ENCODE results near the gene MXI1. TPM values are rescaled to one million over a fixed set of nuclear protein-coding genes. Genes with fewer than 3 reads are reported as not detected.

The MXI1 gene
- total RNA-seq, 1 donor from 2014 or later: 31.5 TPM

DNA sequence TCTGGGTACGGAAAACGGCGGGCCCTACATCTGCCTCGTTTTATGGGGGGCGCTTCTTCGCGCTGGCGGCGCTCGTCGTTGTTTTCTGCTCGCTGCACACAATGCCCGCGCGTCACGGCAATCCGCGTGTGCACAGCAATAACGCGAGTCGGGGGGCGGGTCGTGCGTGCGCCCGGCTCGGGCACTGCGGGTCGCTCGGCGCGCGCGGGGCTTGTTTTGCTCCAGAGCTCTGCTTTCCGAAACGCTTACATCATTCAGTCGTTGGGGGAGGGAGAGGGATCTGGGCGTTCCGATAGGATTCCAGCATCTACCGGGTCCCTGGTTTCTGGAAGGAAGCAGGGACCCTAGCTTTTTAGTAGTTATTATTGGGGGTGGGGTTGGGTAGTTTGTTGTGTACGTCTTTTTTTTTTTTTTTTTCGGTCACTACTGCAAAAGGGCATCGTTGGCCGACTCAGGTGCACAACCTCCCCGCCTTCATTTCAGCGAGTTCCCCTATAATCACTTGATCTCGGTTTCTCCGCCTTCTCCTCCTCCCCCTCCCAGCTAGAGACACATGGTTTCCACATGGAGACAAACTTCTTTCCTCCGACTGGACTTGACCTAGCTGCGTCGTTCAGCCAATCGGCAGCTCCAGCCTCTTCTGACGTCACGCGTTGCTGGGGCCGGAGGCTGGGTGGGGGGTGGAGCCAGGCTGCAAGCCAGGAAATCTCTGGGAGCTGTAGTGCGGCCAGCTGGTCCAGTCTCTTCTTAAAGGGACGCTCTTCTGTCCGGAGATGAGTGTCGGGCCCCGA lies 3.5 kb downstream of the MXI1 start:
- peaks cover 3% of the 10 kb centered on the region for H3K27me3 ChIP-seq (ENCODE audit: insufficient read depth, low read length)
- H3K27ac ChIP-seq (ENCODE audit: low read depth, low read length): peak overlapping the region; percentile 62
- peak overlapping the region; percentile 88 for H2AFZ ChIP-seq (ENCODE audit: low read depth, low read length)
- peak overlapping the region; percentile 92 for H3K9ac ChIP-seq (ENCODE audit: low read length)
- H3K36me3 Mint-ChIP-seq (ENCODE audit: low read depth, unreplicated experiment): peaks cover 2% of the 10 kb centered on the region
- no peaks in the 10 kb centered on the region for H3K79me2 ChIP-seq (ENCODE audit: insufficient read depth, low read length)
- peak overlapping the region; percentile 88 for H3K4me3 Mint-ChIP-seq (ENCODE audit: unreplicated experiment)
- H3K9me3 Mint-ChIP-seq (ENCODE audit: unreplicated experiment): no peaks in the 10 kb centered on the region
- peak overlapping the region; percentile 99 for H3K4me2 ChIP-seq (ENCODE audit: low read length)
- no peaks in the 10 kb centered on the region for H3K27me3 Mint-ChIP-seq (ENCODE audit: low read depth, unreplicated experiment)
- no peaks in the 10 kb centered on the region for H3K36me3 ChIP-seq (ENCODE audit: insufficient read depth, low read length)
- TF ChIP-seq CTCF (IDR thresholded peaks at IDR 0.05; ENCODE audit: insufficient read depth, low read depth, low read length): no peak
- no peak for TF ChIP-seq EZH2 (IDR thresholded peaks at IDR 0.05; ENCODE audit: insufficient read depth, low read length)
- H4K20me1 ChIP-seq (ENCODE audit: insufficient read depth, low read length): peaks cover 4% of the 10 kb centered on the region
- peaks cover 5% of the 10 kb centered on the region for H3K4me1 ChIP-seq (ENCODE audit: insufficient read depth, low read length)
- DNase-seq (ENCODE audit: low read depth) (peak; percentile 95), FAIRE-seq (no peak)
- peak overlapping the region; percentile 68 for H3K4me3 ChIP-seq (ENCODE audit: insufficient read depth, low read depth, low read length)
- peak overlapping the region; percentile 97 for H3K27ac Mint-ChIP-seq (ENCODE audit: unreplicated experiment)
- peaks cover 20% of the 10 kb centered on the region for H3K4me1 Mint-ChIP-seq (ENCODE audit: low read depth, unreplicated experiment)
- H3K9me3 ChIP-seq (ENCODE audit: insufficient read depth, low read depth, low read length): no peaks in the 10 kb centered on the region

DNA sequence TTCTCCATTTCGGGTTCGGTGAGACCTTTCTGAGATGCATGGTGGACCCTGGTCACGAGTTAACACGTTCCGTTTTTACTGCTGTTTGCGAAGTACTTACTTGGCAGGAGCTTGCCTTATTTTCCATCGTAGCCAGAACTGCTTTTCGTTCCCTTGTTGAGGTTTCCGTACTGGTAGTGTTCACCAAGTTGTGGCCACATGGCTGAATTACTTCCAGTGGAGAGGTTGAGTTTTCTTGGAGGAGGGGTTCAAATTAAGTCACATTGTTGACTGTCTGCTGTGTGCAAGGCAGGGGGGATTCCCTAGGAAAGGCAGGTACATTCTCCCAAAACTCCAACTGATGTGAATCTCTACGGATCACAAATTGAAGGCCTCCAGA lies 4.0 kb downstream of the MXI1 start:
- Histone ChIP-seq H3K9ac (ENCODE audit: low read length) (peak overlapping the region; percentile 73), H3K36me3 (ENCODE audit: insufficient read depth, low read length) (no peaks in the 10 kb centered on the region), H3K79me2 (ENCODE audit: insufficient read depth, low read length) (no peaks in the 10 kb centered on the region), H3K4me2 (ENCODE audit: low read length) (peak overlapping the region; percentile 99), H4K20me1 (ENCODE audit: insufficient read depth, low read length) (peaks cover 4% of the 10 kb centered on the region), H2AFZ (ENCODE audit: low read depth, low read length) (peak overlapping the region; percentile 75), H3K27me3 (ENCODE audit: insufficient read depth, low read length) (peaks cover 3% of the 10 kb centered on the region), H3K4me3 (ENCODE audit: insufficient read depth, low read depth, low read length) (peak overlapping the region; percentile 68), H3K4me1 (ENCODE audit: insufficient read depth, low read length) (peaks cover 5% of the 10 kb centered on the region), H3K27ac (ENCODE audit: low read depth, low read length) (no peak overlapping the region), H3K9me3 (ENCODE audit: insufficient read depth, low read depth, low read length) (no peaks in the 10 kb centered on the region)
- TF ChIP-seq CTCF (IDR thresholded peaks at IDR 0.05; ENCODE audit: insufficient read depth, low read depth, low read length) (no peak), EZH2 (IDR thresholded peaks at IDR 0.05; ENCODE audit: insufficient read depth, low read length) (no peak)
- peak overlapping the region; percentile 97 for H3K27ac Mint-ChIP-seq (ENCODE audit: unreplicated experiment)
- FAIRE-seq (no peak), DNase-seq (ENCODE audit: low read depth) (no peak)
- no peaks in the 10 kb centered on the region for H3K9me3 Mint-ChIP-seq (ENCODE audit: unreplicated experiment)
- H3K4me3 Mint-ChIP-seq (ENCODE audit: unreplicated experiment): peak overlapping the region; percentile 88
- no peaks in the 10 kb centered on the region for H3K27me3 Mint-ChIP-seq (ENCODE audit: low read depth, unreplicated experiment)
- H3K4me1 Mint-ChIP-seq (ENCODE audit: low read depth, unreplicated experiment): peaks cover 20% of the 10 kb centered on the region
- peaks cover 2% of the 10 kb centered on the region for H3K36me3 Mint-ChIP-seq (ENCODE audit: low read depth, unreplicated experiment)
